ENCODE measurements around the gene NVL. TPM values are rescaled to one million over a fixed set of nuclear protein-coding genes. Genes with fewer than 3 reads are reported as not detected.
A peak's percentile ranks its signal among the peaks of the same experiment; 100 is the strongest.

NVL gene
- total RNA-seq, 2 experiments from 2014 or later = 47.7 to 53.6 TPM

DNA sequence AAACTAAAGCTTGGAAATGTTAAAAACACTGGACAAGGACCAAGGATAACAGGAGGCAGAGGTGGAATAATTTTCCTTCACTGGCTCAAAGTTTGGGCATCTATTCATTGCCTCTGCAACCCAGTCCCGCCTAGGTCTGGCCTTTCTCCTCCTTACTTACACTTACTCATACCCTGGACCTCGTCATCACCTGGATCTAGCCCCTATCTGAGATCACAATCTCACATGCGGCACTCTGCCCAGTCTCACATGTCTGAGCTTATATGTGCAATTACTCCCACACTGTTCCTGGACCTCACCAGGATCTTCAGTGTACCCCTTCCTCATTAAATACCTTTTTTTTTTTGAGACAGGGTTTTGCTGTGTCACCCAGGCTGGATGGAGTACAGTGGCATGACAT is 37.6 kb downstream of the NVL start:
- peaks cover 50% of the 10 kb centered on the region for H3K36me3 Mint-ChIP-seq
- DNase-seq (no peak), ATAC-seq (no peak)
- H3K27me3 Mint-ChIP-seq = no peaks in the 10 kb centered on the region
- no peaks in the 10 kb centered on the region for H3K4me1 Mint-ChIP-seq
- no peaks in the 10 kb centered on the region for H3K9me3 Mint-ChIP-seq (ENCODE audit: low read depth)
- H3K4me3 Mint-ChIP-seq = no peak overlapping the region
- H3K27ac Mint-ChIP-seq = no peak overlapping the region
- CTCF ChIA-PET = no interaction called here

DNA sequence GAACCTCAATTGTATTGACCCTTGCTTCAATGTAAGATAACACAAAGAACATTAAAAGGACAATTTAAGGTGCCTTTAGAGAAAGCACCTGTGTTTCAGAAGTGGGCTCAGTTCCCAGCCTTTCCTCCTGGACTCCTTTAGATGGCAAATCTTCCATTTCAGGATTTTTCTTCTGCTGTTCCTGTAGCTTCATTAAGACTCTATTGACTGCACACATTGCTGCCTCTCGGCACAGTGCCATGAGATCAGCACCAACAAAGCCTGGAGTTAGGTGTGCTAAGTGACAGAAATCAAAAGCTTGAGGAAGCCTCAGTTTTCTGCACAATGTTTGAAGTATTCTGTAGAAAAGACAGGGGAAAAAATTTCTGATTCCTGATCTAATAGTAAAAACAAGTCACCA is 40.6 kb downstream of the NVL start:
- H3K9me3 Mint-ChIP-seq (ENCODE audit: low read depth) = no peaks in the 10 kb centered on the region
- H3K4me3 Mint-ChIP-seq = no peak overlapping the region
- no peaks in the 10 kb centered on the region for H3K4me1 Mint-ChIP-seq
- no peak for ATAC-seq
- H3K27ac Mint-ChIP-seq = peak overlapping the region; percentile 2
- H3K27me3 Mint-ChIP-seq = no peaks in the 10 kb centered on the region
- H3K36me3 Mint-ChIP-seq = peaks cover 41% of the 10 kb centered on the region
- CTCF ChIA-PET = interaction anchor here (1.5 kb wide), 1 partner anchor 44 kb away, joined by 3 read pairs; no protein-coding TSS in a partner anchor
- no peak for DNase-seq

DNA sequence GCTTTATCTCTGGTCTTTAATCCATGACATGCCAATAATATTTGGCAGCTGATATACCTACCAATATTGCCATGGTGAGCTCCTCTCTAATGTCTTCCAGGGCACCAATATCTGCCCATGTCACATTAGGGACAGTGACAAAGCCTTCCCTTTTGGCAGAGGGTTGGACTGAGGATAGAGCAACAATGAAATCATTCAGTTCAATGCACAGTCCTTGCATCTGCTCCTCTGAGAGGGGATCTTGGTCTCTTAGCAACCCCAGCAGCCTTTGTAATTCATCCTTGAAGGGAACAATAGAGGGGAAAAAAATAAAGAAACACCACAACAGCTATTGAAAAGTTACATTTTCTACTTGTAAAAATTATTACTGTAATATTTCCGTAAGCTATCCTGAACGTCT is 42.3 kb downstream of the NVL start:
- no peak for DNase-seq
- CTCF ChIA-PET = interaction anchor here (1.0 to 1.1 kb wide), 2 partner anchors 20 to 118 kb away, joined by 3 read pairs; no protein-coding TSS in a partner anchor
- no peaks in the 10 kb centered on the region for H3K27me3 Mint-ChIP-seq
- H3K4me1 Mint-ChIP-seq = no peaks in the 10 kb centered on the region
- H3K27ac Mint-ChIP-seq = no peak overlapping the region
- no peaks in the 10 kb centered on the region for H3K9me3 Mint-ChIP-seq (ENCODE audit: low read depth)
- no peak overlapping the region for H3K4me3 Mint-ChIP-seq
- H3K36me3 Mint-ChIP-seq = peaks cover 31% of the 10 kb centered on the region
- ATAC-seq = no peak

DNA sequence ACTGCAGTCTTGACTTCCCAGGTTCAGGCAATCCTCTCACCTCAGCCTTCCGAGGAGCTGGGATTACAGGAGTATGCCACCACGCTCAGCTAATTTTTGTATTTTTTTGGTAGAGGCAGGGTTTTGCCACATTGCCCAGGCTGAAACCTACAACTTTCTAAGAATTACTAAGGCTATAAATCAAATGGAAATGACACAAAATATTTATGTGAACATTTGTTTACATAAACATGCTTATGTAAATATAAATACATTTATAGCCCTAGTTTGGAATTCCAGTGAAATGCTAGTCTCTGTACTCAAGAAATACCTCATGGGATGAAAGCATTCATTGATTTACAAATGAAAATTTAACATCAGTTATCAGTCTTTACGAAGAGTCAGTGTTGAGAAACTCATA is 47.8 kb downstream of the NVL start:
- peaks cover 2% of the 10 kb centered on the region for H3K4me1 Mint-ChIP-seq
- H3K9me3 Mint-ChIP-seq (ENCODE audit: low read depth) = no peaks in the 10 kb centered on the region
- H3K36me3 Mint-ChIP-seq = peaks cover 26% of the 10 kb centered on the region
- CTCF ChIA-PET = no interaction called here
- H3K4me3 Mint-ChIP-seq = no peak overlapping the region
- no peak for ATAC-seq
- DNase-seq = no peak
- no peaks in the 10 kb centered on the region for H3K27me3 Mint-ChIP-seq
- H3K27ac Mint-ChIP-seq = no peak overlapping the region

DNA sequence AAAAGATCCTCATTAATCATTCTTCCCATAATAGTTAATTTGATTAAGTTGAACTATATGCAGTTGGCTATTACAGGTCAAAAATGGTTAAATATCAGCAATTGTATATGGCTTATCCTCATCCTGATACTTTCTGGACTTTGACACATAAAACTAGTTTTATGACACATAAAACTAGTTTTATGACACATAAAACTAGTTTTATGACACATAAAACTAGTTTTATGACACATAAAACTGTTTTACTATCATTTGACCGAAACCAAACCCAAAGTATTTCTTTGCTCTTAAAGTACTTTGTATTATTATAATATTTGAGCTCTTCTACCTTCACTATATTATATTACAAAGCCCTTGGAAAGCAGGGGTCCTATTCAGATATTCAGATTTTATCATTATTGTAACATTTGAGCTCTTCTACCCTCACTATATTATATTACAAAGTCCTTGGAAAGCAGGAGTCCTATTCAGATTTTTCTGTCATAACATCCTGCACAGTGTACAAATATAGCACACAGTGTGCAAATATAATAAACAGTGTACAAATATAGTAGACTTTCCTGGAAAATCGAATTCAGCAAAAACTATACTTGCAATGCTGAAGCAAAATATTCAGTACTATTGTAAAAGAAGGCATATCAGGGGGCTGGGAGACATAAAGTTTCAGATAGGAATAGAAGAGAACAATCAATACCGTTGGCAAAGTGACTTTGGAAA is 53.0 kb downstream of the NVL start:
- ATAC-seq (no peak), DNase-seq (no peak)
- Mint-ChIP-seq H3K9me3 (ENCODE audit: low read depth) (no peaks in the 10 kb centered on the region), H3K4me1 (peaks cover 2% of the 10 kb centered on the region), H3K27me3 (no peaks in the 10 kb centered on the region), H3K27ac (no peak overlapping the region), H3K36me3 (peaks cover 31% of the 10 kb centered on the region), H3K4me3 (no peak overlapping the region)
- CTCF ChIA-PET = no interaction called here

DNA sequence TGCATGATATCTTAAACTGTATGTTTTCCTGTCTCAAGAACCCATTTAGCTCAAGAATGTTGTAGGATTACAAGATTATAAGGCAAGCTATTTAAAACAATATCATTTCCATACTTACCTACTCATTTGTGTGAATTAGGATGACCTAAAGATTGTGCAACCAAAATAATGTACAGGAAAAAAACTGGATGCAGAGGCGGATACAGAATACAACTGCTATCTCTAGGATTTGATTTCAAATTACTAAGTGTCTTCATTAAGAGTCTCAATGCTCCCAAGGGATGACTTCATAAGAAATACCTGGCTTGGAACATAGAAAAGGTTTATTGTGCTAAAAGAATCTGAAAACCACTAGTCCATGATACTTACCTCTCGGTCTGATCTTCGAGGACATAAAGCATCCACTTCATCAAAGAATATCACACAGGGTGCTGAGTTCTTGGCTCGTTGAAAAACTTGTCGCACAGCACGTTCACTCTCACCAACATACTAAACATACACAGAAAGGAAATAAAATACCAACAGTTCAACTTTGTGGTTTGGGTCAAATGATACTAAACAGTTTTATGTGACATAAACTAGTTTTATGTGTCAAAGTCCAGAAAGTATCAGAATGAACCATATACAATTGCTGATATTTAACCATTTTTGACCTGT is 54.9 kb downstream of the NVL start:
- Mint-ChIP-seq H3K9me3 (ENCODE audit: low read depth) (no peaks in the 10 kb centered on the region), H3K36me3 (peaks cover 29% of the 10 kb centered on the region), H3K27me3 (no peaks in the 10 kb centered on the region), H3K27ac (no peak overlapping the region), H3K4me3 (no peak overlapping the region), H3K4me1 (peaks cover 2% of the 10 kb centered on the region)
- ATAC-seq (no peak), DNase-seq (no peak)
- CTCF ChIA-PET = no interaction called here

DNA sequence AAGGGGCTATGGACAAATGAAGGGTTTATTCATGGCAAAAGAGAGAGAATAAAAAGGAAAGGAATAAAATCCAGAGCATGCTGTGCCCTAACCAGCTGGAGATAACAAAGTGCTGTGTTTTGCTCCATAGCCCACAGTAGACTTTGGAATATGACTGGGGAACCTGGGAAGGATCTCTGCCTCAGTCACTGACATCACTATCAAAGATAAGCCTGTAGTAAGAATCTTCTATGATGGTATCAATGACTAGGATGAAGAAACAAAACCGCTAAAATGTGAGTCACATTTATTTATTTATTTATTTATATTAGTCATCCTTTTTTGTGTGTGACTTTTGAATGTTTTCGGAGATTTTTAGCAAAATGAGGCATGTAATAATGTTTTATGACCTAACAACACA is 56.3 kb downstream of the NVL start:
- Mint-ChIP-seq H3K27ac (no peak overlapping the region), H3K9me3 (ENCODE audit: low read depth) (no peaks in the 10 kb centered on the region), H3K4me3 (no peak overlapping the region), H3K27me3 (no peaks in the 10 kb centered on the region), H3K36me3 (peaks cover 39% of the 10 kb centered on the region), H3K4me1 (peaks cover 2% of the 10 kb centered on the region)
- ATAC-seq (no peak), DNase-seq (no peak)
- CTCF ChIA-PET = interaction anchor here (1.2 to 1.9 kb wide), 2 partner anchors 9 to 12 kb away, joined by 3 to 6 read pairs; no protein-coding TSS in a partner anchor

DNA sequence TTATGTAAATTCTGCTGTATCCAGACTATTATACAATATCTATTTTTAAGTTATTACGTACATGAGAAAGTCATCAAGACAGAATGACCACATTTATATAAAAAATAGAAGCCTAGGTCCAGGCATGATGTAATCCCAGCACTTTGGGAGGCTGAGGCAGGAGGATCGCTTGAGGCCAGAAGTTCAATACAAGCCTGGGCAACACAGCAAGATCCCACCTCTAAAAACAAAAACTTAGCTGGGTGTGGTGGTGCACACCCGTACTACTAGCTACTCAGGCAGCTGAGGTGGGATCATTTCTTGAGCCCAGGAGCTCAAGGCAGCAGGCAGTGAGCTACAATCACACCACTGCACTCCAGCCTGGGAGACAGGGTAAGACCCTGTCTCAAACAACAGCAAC is 58.9 kb downstream of the NVL start:
- H3K4me3 Mint-ChIP-seq = no peak overlapping the region
- peaks cover 21% of the 10 kb centered on the region for H3K4me1 Mint-ChIP-seq
- H3K27ac Mint-ChIP-seq = no peak overlapping the region
- H3K27me3 Mint-ChIP-seq = no peaks in the 10 kb centered on the region
- peaks cover 45% of the 10 kb centered on the region for H3K36me3 Mint-ChIP-seq
- DNase-seq = no peak
- ATAC-seq = no peak
- no peaks in the 10 kb centered on the region for H3K9me3 Mint-ChIP-seq (ENCODE audit: low read depth)
- CTCF ChIA-PET = no interaction called here

DNA sequence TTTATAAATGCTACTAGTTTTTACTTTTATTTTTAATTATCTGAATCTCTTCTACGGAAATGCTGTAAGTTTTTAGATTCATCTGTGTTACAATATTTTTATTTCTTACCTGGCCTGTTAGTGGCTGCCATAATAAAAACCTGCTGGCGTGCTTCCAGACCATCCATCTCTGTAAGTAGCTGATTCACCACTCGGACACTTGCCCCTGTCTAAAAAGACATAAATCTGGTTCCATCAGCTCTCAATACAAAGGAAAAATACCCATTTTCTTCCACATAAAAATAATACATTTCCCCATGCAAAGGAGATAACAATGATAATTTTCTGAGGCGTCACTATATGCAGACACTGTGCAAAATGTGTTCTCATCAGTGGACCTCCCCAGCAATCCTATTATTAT is 62.0 kb downstream of the NVL start:
- Mint-ChIP-seq H3K27me3 (no peaks in the 10 kb centered on the region), H3K4me3 (no peak overlapping the region), H3K9me3 (ENCODE audit: low read depth) (no peaks in the 10 kb centered on the region), H3K36me3 (peaks cover 41% of the 10 kb centered on the region), H3K27ac (no peak overlapping the region), H3K4me1 (peaks cover 31% of the 10 kb centered on the region)
- DNase-seq (no peak), ATAC-seq (no peak)
- CTCF ChIA-PET = interaction anchor here (0.8 to 1.5 kb wide), 4 partner anchors 8 to 152 kb away, joined by 3 to 4 read pairs (median 3); no protein-coding TSS in a partner anchor

DNA sequence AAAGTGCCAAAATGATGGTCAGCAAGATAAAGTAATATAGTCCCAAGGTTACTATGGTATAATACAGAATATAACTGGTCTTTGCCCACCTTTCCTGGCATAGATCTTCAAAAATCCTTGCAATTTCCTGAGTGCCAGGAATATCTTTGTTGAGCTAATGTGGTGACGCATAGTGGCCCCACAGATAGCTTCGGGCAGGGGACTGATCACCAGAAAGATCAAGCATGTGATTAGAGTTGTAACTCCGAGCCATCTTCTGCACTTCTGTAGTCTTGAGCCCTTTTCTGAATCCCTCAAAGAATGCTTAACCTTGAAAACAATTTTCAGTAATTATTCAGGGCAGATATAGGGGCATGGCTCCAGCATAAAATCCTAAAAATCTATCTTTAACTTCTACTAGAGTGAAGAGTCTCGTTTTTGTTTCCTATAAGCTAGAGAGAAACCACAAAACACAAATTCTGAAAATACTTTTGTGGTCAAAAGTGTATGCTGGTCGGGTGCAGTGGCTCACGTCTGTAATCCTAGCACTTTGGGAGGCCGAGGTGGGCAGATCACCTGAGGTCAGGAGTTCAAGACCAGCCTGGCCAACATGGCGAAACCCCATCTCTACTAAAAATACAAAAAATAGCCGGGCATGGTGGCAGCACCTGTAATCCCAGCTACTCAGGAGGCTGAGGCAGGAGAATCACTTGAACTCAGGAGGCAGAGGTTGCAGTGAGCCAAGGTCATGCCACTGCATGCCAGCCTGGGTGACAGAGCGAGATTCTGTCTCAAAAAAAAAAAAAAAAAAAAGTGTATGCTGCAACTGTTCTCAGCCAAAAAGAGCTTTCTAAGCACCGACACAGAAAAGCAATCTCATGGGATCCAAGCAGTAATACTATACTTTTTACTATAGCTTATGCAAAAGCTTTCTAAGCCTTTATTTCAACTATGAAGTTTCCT is 62.8 kb downstream of the NVL start:
- CTCF ChIA-PET = interaction anchor here (0.8 to 1.5 kb wide), 5 partner anchors 8 to 190 kb away, joined by 3 to 4 read pairs (median 3); no protein-coding TSS in a partner anchor
- H3K27me3 Mint-ChIP-seq = no peaks in the 10 kb centered on the region
- H3K9me3 Mint-ChIP-seq (ENCODE audit: low read depth) = no peaks in the 10 kb centered on the region
- H3K27ac Mint-ChIP-seq = peak overlapping the region; percentile 66
- peaks cover 47% of the 10 kb centered on the region for H3K36me3 Mint-ChIP-seq
- peak; percentile 24 for ATAC-seq
- no peak for DNase-seq
- peaks cover 39% of the 10 kb centered on the region for H3K4me1 Mint-ChIP-seq
- H3K4me3 Mint-ChIP-seq = no peak overlapping the region

DNA sequence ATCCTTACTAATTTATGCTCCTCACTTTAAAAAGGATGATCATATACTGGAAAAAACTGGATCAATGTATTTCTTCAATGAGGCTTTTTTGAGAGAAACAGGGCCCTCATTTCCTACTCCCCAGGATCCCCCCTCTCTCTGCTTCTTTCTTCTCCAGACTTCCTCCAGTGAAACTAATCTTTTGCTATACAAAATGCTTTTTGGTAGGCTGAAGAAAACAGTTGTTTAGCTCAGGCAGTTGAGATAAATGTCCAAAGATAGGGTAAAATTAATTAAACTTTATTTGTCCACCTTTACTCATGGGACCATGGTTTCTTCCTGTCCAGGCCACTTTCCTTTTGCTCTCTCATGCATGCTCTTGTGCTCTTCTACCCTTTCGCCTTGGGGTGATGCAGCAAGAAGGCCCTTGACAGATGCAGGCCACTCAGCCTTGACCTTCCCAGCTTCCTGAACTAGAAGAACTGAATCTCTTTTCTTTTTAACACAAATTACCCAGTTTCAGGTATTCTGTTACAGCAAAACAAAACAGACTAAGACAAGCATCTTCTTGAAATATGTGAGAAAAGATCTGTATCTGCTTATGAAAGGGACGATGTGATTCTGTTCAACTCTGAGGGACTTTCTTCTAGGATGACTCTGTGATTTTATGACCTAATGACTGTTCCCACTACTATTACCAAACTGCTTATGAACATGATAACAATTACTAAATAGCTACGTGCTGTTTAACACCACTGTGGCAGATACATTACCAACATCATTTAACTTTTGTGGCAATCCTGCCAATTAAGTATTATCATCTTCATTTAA is 63.7 kb downstream of the NVL start:
- H3K9me3 Mint-ChIP-seq (ENCODE audit: low read depth) = no peaks in the 10 kb centered on the region
- no peak overlapping the region for H3K4me3 Mint-ChIP-seq
- peaks cover 49% of the 10 kb centered on the region for H3K36me3 Mint-ChIP-seq
- H3K27ac Mint-ChIP-seq = peak overlapping the region; percentile 66
- CTCF ChIA-PET = interaction anchor here (1.2 to 1.3 kb wide), 2 partner anchors 97 to 191 kb away, joined by 3 read pairs; no protein-coding TSS in a partner anchor
- no peak for ATAC-seq
- no peak for DNase-seq
- H3K4me1 Mint-ChIP-seq = peaks cover 47% of the 10 kb centered on the region
- H3K27me3 Mint-ChIP-seq = no peaks in the 10 kb centered on the region

DNA sequence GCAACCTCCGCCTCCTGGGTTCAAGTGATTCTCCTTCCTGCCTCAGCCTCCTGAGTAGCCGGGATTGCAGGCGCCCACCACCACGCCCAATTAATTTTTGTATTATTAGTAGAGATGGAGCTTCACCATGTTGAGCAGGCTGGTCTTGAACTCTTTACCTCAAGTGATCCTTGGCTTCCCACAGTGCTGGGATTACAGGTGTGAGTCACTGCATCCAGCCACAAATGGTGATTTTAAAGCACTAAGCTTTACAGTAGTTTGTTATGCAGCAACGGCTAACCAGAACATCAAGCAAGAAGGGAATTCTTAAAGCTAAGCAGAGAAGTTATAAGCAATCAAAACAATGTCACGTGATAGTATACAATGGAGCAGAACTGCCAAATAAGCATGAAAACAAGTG is 65.7 kb downstream of the NVL start:
- H3K4me3 Mint-ChIP-seq = no peak overlapping the region
- no peaks in the 10 kb centered on the region for H3K9me3 Mint-ChIP-seq (ENCODE audit: low read depth)
- H3K27ac Mint-ChIP-seq = no peak overlapping the region
- no peaks in the 10 kb centered on the region for H3K27me3 Mint-ChIP-seq
- DNase-seq = no peak
- ATAC-seq = no peak
- CTCF ChIA-PET = interaction anchor here (0.8 kb wide), 1 partner anchor 9 kb away, joined by 3 read pairs; no protein-coding TSS in a partner anchor
- peaks cover 50% of the 10 kb centered on the region for H3K4me1 Mint-ChIP-seq
- H3K36me3 Mint-ChIP-seq = peaks cover 50% of the 10 kb centered on the region

Measured in activated CD8-positive, alpha-beta memory T cell treated with anti-CD3 and anti-CD28 coated beads, Interleukin-2, amount 10 ng/mL, durations not matched to agents 7 days and 5 days (primary cell).